ENCODE data around the gene GCN1.

- TF ChIP-seq CTCF (IDR thresholded peaks at IDR 0.05), result no peak
- no peak for TF ChIP-seq EP300 (IDR thresholded peaks at IDR 0.05)
Measured at GRCh38 chr12:120206228-120206627, 11.7 kb upstream of the GCN1 start.
